MM.1S (cell line): ENCODE results near the gene ARPC1B.

ENCODE experiments used
- DNase-seq: peaks from one replicate; pipeline ENCODE4 v3.0.0-alpha.2; 2015
- H2AFZ ChIP-seq: fragments of 300-600 bp; sonication (generic); 2 replicates; pipeline ENCODE4 v1.6.0; 2016; ENCODE audit warnings: antibody characterized with exemption, low read length
- H3F3A ChIP-seq: fragments of 300-600 bp; sonication (generic); 2 replicates; pipeline ENCODE4 v1.6.1; 2016; ENCODE audit warnings: mild to moderate bottlenecking, antibody characterized with exemption, low read length, moderate library complexity, mixed read lengths; ENCODE audit not compliant: insufficient read depth
- H3K27ac ChIP-seq: fragments of 300-600 bp; sonication (generic); 2 replicates; pipeline ENCODE4 v1.5.1; 2016; ENCODE audit warnings: mild to moderate bottlenecking, low read length
- H3K27me3 ChIP-seq: fragments of 300-600 bp; sonication (generic); replicated peaks from 2 replicates; pipeline ENCODE4 v1.6.0; 2016; ENCODE audit warnings: low read length; ENCODE audit not compliant: insufficient read depth
- H3K36me3 ChIP-seq: fragments of 300-600 bp; sonication (generic); replicated peaks from 2 replicates; pipeline ENCODE4 v1.6.1; 2016; ENCODE audit warnings: mild to moderate bottlenecking, low read length, mixed read lengths; ENCODE audit not compliant: insufficient read depth
- H3K4me1 ChIP-seq: fragments of 300-600 bp; sonication (generic); 2 replicates; pipeline ENCODE4 v1.6.1; 2016; ENCODE audit warnings: low read length, mixed read lengths
- H3K4me2 ChIP-seq: fragments of 300-600 bp; sonication (generic); 2 replicates; pipeline ENCODE4 v1.6.0; 2016; ENCODE audit warnings: low read depth, low read length
- H3K4me3 ChIP-seq: fragments of 300-600 bp; sonication (generic); 2 replicates; pipeline ENCODE4 v1.5.1; 2016; ENCODE audit warnings: low read length, mixed read lengths
- H3K79me2 ChIP-seq: fragments of 300-600 bp; sonication (generic); 2 replicates; pipeline ENCODE4 v1.6.1; 2016; ENCODE audit warnings: mixed run types, low read length, mixed read lengths
- H3K9ac ChIP-seq: fragments of 300-600 bp; sonication (generic); 2 replicates; pipeline ENCODE4 v1.6.1; 2016; ENCODE audit warnings: low read length, mixed read lengths
- H3K9me2 ChIP-seq: fragments of 300-600 bp; sonication (generic); replicated peaks from 2 replicates; pipeline ENCODE4 v1.6.1; 2016; ENCODE audit warnings: mild to moderate bottlenecking, low read length, mixed read lengths; ENCODE audit not compliant: insufficient read depth
- H3K9me3 ChIP-seq: fragments of 300-600 bp; sonication (generic); replicated peaks from 2 replicates; pipeline ENCODE4 v1.6.1; 2016; ENCODE audit warnings: mild to moderate bottlenecking, low read length, mixed read lengths; ENCODE audit not compliant: insufficient read depth
- H4K20me1 ChIP-seq: fragments of 300-600 bp; sonication (generic); 2 replicates; pipeline ENCODE4 v1.6.1; 2016; ENCODE audit warnings: mild to moderate bottlenecking, low read length, moderate library complexity, mixed read lengths; ENCODE audit not compliant: insufficient read depth
- CTCF ChIP-seq: fragments of 300-600 bp; sonication (generic); IDR thresholded peaks from 2 replicates; pipeline ENCODE4 v1.5.1; 2016; ENCODE audit warnings: antibody characterized with exemption, low read length, mixed read lengths
- EZH2 ChIP-seq: fragments of 300-600 bp; sonication (generic); optimal IDR thresholded peaks from 2 replicates; pipeline ENCODE3; 2017; ENCODE audit warnings: low read depth, mild to moderate bottlenecking, antibody characterized with exemption, low read length, mixed read lengths
- EZH2phosphoT487 ChIP-seq: fragments of 300-600 bp; sonication (generic); IDR thresholded peaks from 2 replicates; pipeline ENCODE4 v1.6.1; 2018; ENCODE audit warnings: antibody characterized with exemption, low read length

Gene ARPC1B

GRCh38 chr7:99422186-99422585 is 47.7 kb downstream of the ARPC1B start:
- Histone ChIP-seq H3K36me3 (peaks cover 3% of the 10 kb centered on the region), H3K9me3 (no peaks in the 10 kb centered on the region), H3F3A (no peaks in the 10 kb centered on the region), H3K27ac (no peak overlapping the region), H3K9ac (no peak overlapping the region), H3K9me2 (no peaks in the 10 kb centered on the region), H3K4me3 (no peak overlapping the region), H2AFZ (no peak overlapping the region), H3K4me1 (no peaks in the 10 kb centered on the region), H3K79me2 (peaks cover 7% of the 10 kb centered on the region; the same call in 1 of the 2 replicates), H4K20me1 (no peaks in the 10 kb centered on the region), H3K27me3 (no peaks in the 10 kb centered on the region), H3K4me2 (no peak overlapping the region)
- TF ChIP-seq EZH2phosphoT487 (no peak), EZH2 (no peak), CTCF (no peak)
- no peak for DNase-seq

- no peaks in the 10 kb centered on the region for H3F3A ChIP-seq
- no peaks in the 10 kb centered on the region for H3K9me3 ChIP-seq
- no peak for DNase-seq
- H3K36me3 ChIP-seq: peaks cover 3% of the 10 kb centered on the region
- no peak overlapping the region for H3K27ac ChIP-seq
- no peak overlapping the region for H3K9ac ChIP-seq
- H3K79me2 ChIP-seq: peaks cover 3% of the 10 kb centered on the region; the same call in 1 of the 2 replicates
- H3K4me1 ChIP-seq: no peaks in the 10 kb centered on the region
- no peaks in the 10 kb centered on the region for H4K20me1 ChIP-seq
- no peaks in the 10 kb centered on the region for H3K9me2 ChIP-seq
- TF ChIP-seq EZH2phosphoT487 (no peak), CTCF (no peak), EZH2 (no peak)
- no peak overlapping the region for H2AFZ ChIP-seq
- no peak overlapping the region for H3K4me2 ChIP-seq
- no peaks in the 10 kb centered on the region for H3K27me3 ChIP-seq
- H3K4me3 ChIP-seq: no peak overlapping the region
These were observed 48.1 kb downstream of the ARPC1B start for GRCh38 chr7:99422625-99423024.

- Histone ChIP-seq H3K79me2 (no peaks in the 10 kb centered on the region), H4K20me1 (no peaks in the 10 kb centered on the region), H3K4me3 (no peak overlapping the region), H3K9me3 (no peaks in the 10 kb centered on the region), H3K9ac (no peak overlapping the region), H3F3A (no peaks in the 10 kb centered on the region), H2AFZ (no peak overlapping the region), H3K4me2 (no peak overlapping the region), H3K27me3 (no peaks in the 10 kb centered on the region), H3K27ac (no peak overlapping the region), H3K4me1 (no peaks in the 10 kb centered on the region), H3K9me2 (no peaks in the 10 kb centered on the region), H3K36me3 (no peaks in the 10 kb centered on the region)
- DNase-seq: no peak
- TF ChIP-seq EZH2 (no peak), EZH2phosphoT487 (no peak), CTCF (no peak)
These were observed 50.6 kb downstream of the ARPC1B start for GRCh38 chr7:99424932-99425730.
